Activated CD8-positive, alpha-beta memory T cell treated with anti-CD3 and anti-CD28 coated beads, Interleukin-2, amount 10 ng/mL, durations not matched to agents 7 days and 5 days (primary cell): ENCODE data around the gene NLRC3. TPM values are rescaled to one million over a fixed set of nuclear protein-coding genes. Genes with fewer than 3 reads are reported as not detected.

Experiments
- ATAC-seq: fragments of 150-1000 bp; cut with Tn5 transposase; one replicate; pipeline ENCODE4 v1.10.0; 2021; ENCODE audit warnings: moderate library complexity
- CTCF ChIA-PET: fragments of 350-600 bp; sonication (Branson Sonifier 250); formaldehyde crosslinking; loops from one replicate; lab custom pipeline; 2021; ENCODE audit warnings: antibody characterized with exemption; lab: Charles Lee
- DNase-seq: peaks from one replicate; pipeline ENCODE4 v3.0.0-alpha.2; 2020
- H3K27ac Mint-ChIP-seq: one replicate; pipeline ENCODE4 v1.8.0; 2021; ENCODE audit warnings: mild to moderate bottlenecking, mixed read lengths
- H3K27me3 Mint-ChIP-seq: one replicate; pipeline ENCODE4 v1.8.0; 2021; ENCODE audit warnings: mixed read lengths
- H3K36me3 Mint-ChIP-seq: one replicate; pipeline ENCODE4 v1.8.0; 2021; ENCODE audit warnings: mild to moderate bottlenecking, mixed read lengths
- H3K4me1 Mint-ChIP-seq: one replicate; pipeline ENCODE4 v1.8.0; 2021; ENCODE audit warnings: mixed read lengths
- H3K4me3 Mint-ChIP-seq: one replicate; pipeline ENCODE4 v1.8.0; 2021; ENCODE audit warnings: mild to moderate bottlenecking, moderate library complexity, mixed read lengths
- H3K9me3 Mint-ChIP-seq: one replicate; pipeline ENCODE4 v1.8.0; 2022; ENCODE audit warnings: low read depth, mixed read lengths
- total RNA-seq, 2 experiments: library from RNA; stranded (reverse); gene quantifications; one replicate each; pipeline ENCODE4 v1.2.3, GENCODE V29; 2021

Gene NLRC3
- total RNA-seq, 2 experiments from 2014 or later = 77.2 to 116 TPM

DNA sequence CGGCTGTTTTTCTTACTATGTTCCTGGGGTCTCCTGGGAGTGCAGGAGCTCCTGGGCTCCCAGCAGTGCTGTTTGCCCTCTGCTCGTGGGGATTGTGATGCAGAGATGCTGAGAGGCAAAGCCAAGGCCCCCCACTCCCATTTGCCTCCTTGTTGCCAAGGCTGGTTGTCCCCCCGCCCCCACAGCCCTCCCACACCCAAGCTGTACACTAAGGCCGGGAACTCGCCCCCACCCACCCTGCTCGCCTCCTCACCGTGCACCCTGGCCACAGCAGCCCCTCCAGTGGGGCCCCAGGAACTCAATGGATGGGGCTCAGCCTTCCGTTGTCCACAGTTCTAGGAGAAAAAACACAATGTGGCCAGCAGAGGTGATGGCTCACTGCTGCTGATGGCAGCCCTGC, 10.2 kb downstream of the NLRC3 start:
- CTCF ChIA-PET = interaction anchor here (1.0 to 1.9 kb wide), 2 partner anchors 8 to 43 kb away, joined by 3 to 4 read pairs; no protein-coding TSS in a partner anchor
- DNase-seq (no peak), ATAC-seq (no peak)
- Mint-ChIP-seq H3K9me3 (peaks cover 8% of the 10 kb centered on the region), H3K4me3 (no peak overlapping the region), H3K4me1 (peaks cover 8% of the 10 kb centered on the region), H3K27ac (no peak overlapping the region), H3K36me3 (peaks cover 60% of the 10 kb centered on the region), H3K27me3 (no peaks in the 10 kb centered on the region)

DNA sequence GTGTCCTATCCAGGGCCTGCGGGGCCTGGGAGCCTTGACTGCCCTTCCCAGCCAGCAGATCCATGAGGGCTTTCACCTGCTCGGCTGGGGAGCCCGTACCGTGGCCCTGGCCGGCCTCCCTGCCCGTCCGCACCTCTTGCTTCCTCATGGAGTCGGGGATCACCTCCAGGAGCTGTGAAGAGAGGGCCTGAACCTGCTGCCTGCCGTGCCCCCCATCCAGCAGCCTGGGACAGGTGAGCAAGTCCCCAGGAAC, 12.4 kb downstream of the NLRC3 start:
- no peaks in the 10 kb centered on the region for H3K9me3 Mint-ChIP-seq
- DNase-seq (no peak), ATAC-seq (no peak)
- CTCF ChIA-PET = no interaction called here
- peaks cover 54% of the 10 kb centered on the region for H3K36me3 Mint-ChIP-seq
- H3K27me3 Mint-ChIP-seq = no peaks in the 10 kb centered on the region
- no peaks in the 10 kb centered on the region for H3K4me1 Mint-ChIP-seq
- H3K4me3 Mint-ChIP-seq = no peak overlapping the region
- H3K27ac Mint-ChIP-seq = no peak overlapping the region

DNA sequence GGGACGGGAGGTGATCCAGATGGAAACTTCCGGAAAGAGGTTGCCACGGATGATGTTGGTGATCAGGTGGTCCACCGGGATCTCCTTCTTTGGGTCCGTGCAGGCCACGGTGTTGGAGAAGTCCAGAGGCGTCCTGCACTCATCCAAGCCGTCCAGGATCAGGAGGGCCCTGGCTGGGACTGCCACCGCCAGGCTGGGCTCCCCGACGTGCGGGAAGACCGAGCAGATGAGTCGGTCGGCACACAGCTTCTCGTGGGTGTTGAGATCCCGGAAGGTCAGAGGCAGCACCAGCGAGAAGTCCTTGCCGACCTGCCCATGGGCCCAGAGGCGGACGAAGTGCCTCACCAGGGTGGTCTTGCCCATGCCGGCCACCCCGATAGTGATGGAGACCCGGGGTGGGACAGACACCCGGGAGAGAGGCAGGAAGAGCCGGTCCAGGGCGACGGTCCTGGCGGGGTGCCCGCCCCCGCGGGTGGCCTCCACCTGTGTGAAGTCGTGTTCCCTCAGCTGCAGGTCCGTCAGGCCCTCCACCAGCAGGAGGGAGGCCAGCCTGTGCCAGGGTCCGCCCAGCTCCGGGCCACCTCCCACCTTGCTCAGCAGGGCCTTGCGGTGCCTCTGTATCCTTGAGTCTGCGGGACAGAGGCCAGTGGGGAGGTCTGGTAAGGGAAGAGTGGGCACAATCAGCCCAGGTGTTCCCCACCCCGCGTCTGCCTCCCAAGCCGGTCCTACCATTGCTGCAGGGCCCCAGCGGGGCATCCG, 12.9 kb downstream of the NLRC3 start:
- CTCF ChIA-PET = no interaction called here
- no peaks in the 10 kb centered on the region for H3K27me3 Mint-ChIP-seq
- H3K9me3 Mint-ChIP-seq = no peaks in the 10 kb centered on the region
- peaks cover 53% of the 10 kb centered on the region for H3K36me3 Mint-ChIP-seq
- no peak for ATAC-seq
- H3K27ac Mint-ChIP-seq = no peak overlapping the region
- no peaks in the 10 kb centered on the region for H3K4me1 Mint-ChIP-seq
- DNase-seq = no peak
- H3K4me3 Mint-ChIP-seq = no peak overlapping the region

DNA sequence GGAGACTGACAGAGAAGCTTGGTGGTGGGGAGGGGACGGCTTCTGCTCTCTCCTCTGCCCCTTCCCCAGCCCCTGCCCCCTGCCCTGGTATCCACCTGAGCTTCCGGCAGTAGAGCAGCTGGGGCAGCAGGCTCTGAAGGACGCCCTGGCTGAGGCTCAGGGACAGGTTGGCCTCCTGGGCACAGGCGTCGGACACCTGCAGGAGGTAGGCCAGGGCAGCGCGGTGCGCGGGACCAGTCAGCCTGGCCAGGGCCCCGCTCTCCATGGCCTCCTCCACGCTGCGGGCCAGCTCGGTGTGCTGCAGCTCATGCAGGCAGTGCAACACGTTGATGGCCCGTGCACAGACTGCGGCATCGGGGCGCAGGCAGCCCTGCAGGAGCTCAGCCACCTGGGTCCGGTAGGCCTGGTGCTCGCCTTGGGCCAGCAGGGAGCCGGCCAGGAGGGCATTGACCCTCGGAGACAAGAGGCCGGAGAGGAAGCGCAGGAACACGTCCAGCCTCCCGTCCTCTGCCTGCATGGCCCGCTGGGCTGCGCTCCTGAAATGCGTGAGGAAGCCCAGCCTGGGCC, 14.2 kb downstream of the NLRC3 start:
- ATAC-seq = no peak
- Mint-ChIP-seq H3K9me3 (no peaks in the 10 kb centered on the region), H3K36me3 (peaks cover 57% of the 10 kb centered on the region), H3K4me1 (no peaks in the 10 kb centered on the region), H3K4me3 (no peak overlapping the region), H3K27me3 (no peaks in the 10 kb centered on the region), H3K27ac (no peak overlapping the region)
- CTCF ChIA-PET = no interaction called here
- DNase-seq = no peak

DNA sequence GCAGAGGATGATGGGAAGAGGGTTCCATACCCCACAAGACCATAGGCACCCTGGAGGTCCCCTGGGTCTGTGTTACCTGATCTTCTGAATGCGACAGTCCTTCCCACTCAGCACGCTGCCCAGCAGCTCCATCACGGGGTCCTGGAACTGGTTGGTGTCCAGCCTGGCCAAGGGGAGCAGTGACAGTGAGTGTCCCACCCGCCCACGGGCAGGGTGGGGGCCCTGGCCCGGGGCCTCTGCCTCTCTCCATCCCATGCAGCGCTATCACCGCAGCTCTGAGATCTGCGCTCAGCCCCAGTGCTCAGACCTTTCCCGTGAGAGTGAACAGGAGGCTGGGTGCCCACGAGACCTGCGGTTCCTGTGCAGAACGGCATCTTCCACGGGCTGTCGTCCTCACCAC, 15.6 kb downstream of the NLRC3 start:
- H3K36me3 Mint-ChIP-seq = peaks cover 65% of the 10 kb centered on the region
- no peaks in the 10 kb centered on the region for H3K9me3 Mint-ChIP-seq
- H3K4me1 Mint-ChIP-seq = no peaks in the 10 kb centered on the region
- no peaks in the 10 kb centered on the region for H3K27me3 Mint-ChIP-seq
- H3K27ac Mint-ChIP-seq = no peak overlapping the region
- no peak for DNase-seq
- ATAC-seq = no peak
- CTCF ChIA-PET = no interaction called here
- H3K4me3 Mint-ChIP-seq = no peak overlapping the region

DNA sequence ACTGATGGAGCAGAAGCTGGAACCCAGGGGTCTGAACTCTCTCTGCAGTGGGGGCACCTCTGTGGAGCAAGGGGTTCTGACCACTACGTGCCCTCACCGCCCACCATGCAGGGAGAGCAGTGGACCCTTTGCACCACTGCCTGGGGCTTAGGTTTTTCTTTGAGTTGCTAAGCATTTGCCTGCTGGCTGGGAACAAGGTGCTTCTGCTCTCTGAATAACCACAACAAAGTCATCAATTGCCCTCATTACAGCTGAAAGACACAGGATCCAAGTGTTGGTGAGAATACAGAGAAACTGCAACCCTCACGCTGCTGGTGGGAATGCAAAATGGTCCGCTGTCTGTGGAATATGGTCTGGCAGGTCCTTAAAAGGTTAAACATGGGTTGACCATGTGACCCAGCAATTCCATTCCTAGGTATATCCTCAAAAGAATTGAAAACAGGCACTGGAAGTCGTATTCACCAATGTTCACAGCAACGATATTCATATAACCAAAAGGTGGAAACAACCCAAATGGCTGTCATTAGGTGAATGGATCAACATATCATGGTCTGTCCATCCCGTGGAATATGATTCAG, 22.8 kb downstream of the NLRC3 start:
- Mint-ChIP-seq H3K36me3 (peaks cover 72% of the 10 kb centered on the region), H3K27me3 (no peaks in the 10 kb centered on the region), H3K9me3 (no peaks in the 10 kb centered on the region), H3K4me3 (no peak overlapping the region), H3K27ac (no peak overlapping the region), H3K4me1 (no peaks in the 10 kb centered on the region)
- DNase-seq (no peak), ATAC-seq (no peak)
- CTCF ChIA-PET = no interaction called here

DNA sequence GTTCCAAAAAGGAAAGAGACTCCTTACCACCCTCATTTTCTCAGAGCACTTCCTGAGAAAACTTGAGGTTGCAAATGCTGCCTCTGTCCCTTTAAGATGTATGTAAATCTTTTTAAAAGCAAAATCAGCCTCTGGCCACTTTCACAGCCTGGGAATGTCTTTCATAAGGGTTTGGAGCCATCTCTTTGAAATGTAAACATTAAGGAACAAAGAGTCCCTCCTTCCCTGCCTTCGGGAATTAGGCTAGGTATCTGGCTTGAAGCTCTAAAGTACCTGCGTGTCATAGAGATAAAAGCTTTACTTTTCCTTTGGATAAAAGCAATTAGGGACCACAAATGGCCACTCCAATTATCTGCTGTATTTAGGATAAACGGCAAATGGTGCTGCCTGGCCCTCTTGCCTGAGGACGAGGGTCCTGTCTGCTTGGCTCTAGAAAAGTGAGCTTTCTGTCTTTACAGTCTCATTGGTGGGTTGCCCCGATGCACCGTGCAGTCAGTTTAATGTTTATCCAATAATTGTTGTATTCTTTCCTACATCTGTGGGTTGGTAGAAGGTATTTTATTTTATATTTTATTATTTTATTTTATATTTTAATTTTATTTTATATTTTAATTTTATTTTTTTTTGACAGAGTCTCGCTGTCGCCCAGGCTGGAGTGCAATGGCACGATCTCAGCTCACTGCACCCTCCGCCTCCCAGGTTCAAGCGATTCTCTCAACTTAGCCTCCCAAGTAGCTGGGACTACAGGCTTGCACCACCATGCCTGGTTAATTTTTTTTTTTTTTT, 23.9 kb downstream of the NLRC3 start:
- CTCF ChIA-PET = interaction anchor here (0.7 kb wide), 1 partner anchor 138 kb away, joined by 3 read pairs; no protein-coding TSS in a partner anchor
- Mint-ChIP-seq H3K36me3 (peaks cover 75% of the 10 kb centered on the region), H3K9me3 (no peaks in the 10 kb centered on the region), H3K4me3 (no peak overlapping the region), H3K27ac (no peak overlapping the region), H3K4me1 (no peaks in the 10 kb centered on the region), H3K27me3 (no peaks in the 10 kb centered on the region)
- ATAC-seq (no peak), DNase-seq (no peak)

DNA sequence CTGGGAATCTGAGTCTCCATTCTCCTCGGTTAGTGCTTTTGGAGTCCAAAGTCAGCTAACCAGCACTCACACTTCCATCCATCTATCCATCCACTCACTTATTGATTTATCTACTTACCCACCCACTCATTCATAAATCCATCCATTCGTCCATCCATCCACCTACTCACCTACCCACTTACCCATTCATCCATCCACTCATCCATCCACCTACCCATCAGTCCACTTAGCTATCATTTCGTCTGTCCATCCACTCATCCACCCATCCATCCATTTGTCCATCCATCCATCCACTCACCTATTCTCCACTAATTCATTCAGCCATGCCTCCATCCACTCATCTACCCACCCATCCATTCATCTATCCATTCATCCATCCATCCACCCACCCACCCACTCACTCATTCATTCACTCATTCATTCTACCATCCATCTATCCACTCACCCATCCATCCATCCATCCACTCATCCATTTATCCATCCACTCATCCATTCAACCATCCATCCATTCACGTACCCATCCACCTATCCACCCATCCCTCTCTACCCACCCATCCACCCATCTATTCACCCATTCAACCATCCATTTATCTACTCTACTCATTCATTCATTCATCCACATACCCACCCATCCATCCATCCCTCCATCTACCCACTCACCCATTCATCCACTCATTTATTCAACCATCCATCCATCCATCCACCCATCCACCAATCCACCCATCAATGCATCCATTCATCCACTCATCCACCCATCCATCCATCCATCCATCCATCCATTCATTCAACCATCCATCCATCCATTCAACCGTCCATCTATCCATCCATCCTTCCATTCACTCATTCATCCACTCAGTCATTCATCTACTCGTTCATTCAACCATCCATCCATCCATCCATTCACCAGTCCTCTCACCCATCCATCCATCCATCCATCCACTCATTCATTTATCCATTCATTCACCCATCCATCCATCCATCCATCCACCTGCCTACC, 26.1 kb downstream of the NLRC3 start:
- Mint-ChIP-seq H3K27me3 (no peaks in the 10 kb centered on the region), H3K36me3 (peaks cover 66% of the 10 kb centered on the region), H3K4me3 (no peak overlapping the region), H3K9me3 (no peaks in the 10 kb centered on the region), H3K4me1 (no peaks in the 10 kb centered on the region), H3K27ac (peak overlapping the region; percentile 5)
- CTCF ChIA-PET = no interaction called here
- ATAC-seq (no peak), DNase-seq (no peak)

DNA sequence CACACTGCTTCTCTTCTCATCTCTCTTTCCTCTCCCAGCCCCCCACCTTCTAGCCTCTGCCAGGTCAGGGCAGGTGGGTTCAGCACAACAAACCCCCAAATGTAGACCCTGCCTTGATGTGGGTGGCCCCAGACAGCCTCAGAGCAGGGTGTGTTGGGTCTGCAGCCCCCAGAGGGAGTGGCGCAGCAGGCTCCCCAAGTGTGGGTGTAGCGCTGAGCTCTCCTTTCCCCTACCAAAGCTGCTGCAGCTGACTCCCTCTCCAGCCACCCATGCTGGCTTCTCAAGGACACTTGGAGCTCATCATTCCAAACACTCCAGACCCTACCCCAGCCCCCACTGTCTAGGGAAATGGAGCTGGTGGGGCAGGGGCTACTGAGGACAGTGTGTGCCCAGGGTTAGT, 27.3 kb downstream of the NLRC3 start:
- CTCF ChIA-PET = no interaction called here
- no peaks in the 10 kb centered on the region for H3K27me3 Mint-ChIP-seq
- H3K4me1 Mint-ChIP-seq = no peaks in the 10 kb centered on the region
- H3K27ac Mint-ChIP-seq = no peak overlapping the region
- H3K9me3 Mint-ChIP-seq = no peaks in the 10 kb centered on the region
- no peak overlapping the region for H3K4me3 Mint-ChIP-seq
- ATAC-seq (no peak), DNase-seq (no peak)
- H3K36me3 Mint-ChIP-seq = peaks cover 69% of the 10 kb centered on the region

DNA sequence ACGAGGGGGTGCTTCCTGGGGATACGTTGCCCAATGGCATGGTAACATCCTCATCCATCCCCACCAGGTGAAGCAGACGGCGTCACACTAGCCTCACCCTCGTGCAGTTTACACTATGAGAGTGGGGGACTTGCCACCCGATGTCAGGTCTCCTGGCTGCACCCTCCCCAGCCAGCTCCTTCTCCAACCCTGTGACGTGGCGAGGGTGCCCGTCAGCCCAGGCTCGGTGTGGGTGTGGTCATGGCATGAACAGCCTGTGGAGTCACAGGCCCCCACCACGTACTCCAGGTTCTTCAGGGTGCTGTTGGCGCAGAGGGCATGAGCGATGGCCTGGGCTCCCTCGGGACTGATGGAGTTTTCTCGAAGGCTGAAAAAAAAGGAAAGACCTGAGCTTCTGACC, 28.3 kb downstream of the NLRC3 start:
- ATAC-seq (no peak), DNase-seq (no peak)
- CTCF ChIA-PET = no interaction called here
- Mint-ChIP-seq H3K4me1 (no peaks in the 10 kb centered on the region), H3K27me3 (no peaks in the 10 kb centered on the region), H3K9me3 (no peaks in the 10 kb centered on the region), H3K4me3 (no peak overlapping the region), H3K27ac (no peak overlapping the region), H3K36me3 (peaks cover 63% of the 10 kb centered on the region)

DNA sequence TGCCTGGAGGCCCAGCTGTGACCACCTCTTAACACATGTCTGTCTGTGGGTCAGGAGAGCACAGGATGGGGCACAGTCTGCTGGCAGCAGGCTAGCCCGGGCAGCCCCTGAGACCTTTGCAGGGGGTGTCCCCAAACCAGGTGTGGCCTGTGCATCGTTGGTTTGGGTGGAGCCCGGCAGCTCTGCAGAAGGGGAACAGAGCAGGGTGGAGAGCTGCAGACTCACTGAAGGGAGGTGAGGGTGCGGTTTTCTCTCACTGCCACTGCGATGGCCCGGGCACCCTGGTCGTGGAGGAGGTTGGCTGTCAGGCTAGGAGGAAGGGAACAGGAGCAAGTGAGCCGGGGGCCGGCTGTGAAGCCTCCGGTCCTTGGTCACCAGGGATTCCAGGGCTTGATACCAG, 28.8 kb downstream of the NLRC3 start:
- Mint-ChIP-seq H3K36me3 (peaks cover 63% of the 10 kb centered on the region), H3K4me1 (no peaks in the 10 kb centered on the region), H3K27ac (no peak overlapping the region), H3K4me3 (no peak overlapping the region), H3K27me3 (no peaks in the 10 kb centered on the region), H3K9me3 (no peaks in the 10 kb centered on the region)
- CTCF ChIA-PET = no interaction called here
- ATAC-seq = no peak
- DNase-seq = no peak

DNA sequence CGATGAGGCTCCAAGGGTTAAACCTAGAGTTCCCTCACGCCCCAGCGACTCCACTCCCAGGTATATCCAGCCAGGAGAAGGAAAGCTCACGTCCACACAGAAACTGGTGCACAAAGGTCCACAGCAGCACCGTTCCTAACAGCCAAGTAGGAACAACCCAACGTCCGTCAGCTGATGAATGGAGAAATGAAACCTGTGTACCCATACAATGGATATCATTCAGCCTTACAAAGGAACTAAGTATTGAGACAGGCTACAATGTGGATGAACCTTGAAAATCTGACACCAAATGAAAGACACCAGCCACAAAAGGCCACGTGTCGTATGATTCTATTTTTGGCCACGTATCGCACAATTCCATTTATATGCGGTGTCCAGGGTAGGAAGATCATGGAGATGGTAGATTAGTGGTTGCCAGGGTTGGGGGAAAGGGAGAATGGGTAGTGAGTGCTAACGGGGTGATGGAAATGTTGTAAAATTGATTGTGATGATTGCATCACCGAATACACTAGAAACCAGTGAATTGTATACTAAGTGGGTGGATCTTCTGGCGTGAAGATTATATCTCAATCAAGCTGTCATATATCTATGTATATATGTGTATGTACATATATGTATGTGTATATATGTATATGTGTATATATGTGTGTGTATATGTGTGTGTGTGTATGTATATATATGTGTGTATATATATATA, 30.1 kb downstream of the NLRC3 start:
- ATAC-seq = no peak
- Mint-ChIP-seq H3K4me1 (no peaks in the 10 kb centered on the region), H3K27me3 (no peaks in the 10 kb centered on the region), H3K9me3 (no peaks in the 10 kb centered on the region), H3K36me3 (peaks cover 55% of the 10 kb centered on the region), H3K27ac (no peak overlapping the region), H3K4me3 (no peak overlapping the region)
- DNase-seq = no peak
- CTCF ChIA-PET = interaction anchor here (1.1 kb wide), 1 partner anchor 707 kb away, joined by 3 read pairs; no protein-coding TSS in a partner anchor
